ENCODE measurements around the gene FADS6. TPM values are rescaled to one million over a fixed set of nuclear protein-coding genes. Genes with fewer than 3 reads are reported as not detected.

FADS6 gene
- total RNA-seq, 2 donors from 2014 or later: not detected

GRCh38 chr17:74836191-74836590, 57.2 kb downstream of the FADS6 start:
- intact Hi-C loops (cut with DNase I): no loop called here
- Histone ChIP-seq H3K27ac (no peak overlapping the region), H3K4me1 (replicated peaks) (no peaks in the 10 kb centered on the region), H3K4me3 (no peak overlapping the region), H3K36me3 (no peaks in the 10 kb centered on the region), H3K27me3 (replicated peaks; ENCODE audit: insufficient read depth) (no peaks in the 10 kb centered on the region), H3K9me3 (no peaks in the 10 kb centered on the region)
- DNase-seq (ENCODE audit: low spot score): no peak
- 96% methylated on average over 26 of the region's 26 CpGs for WGBS
- TF ChIP-seq CTCF (IDR thresholded peaks at IDR 0.05) (no peak), POLR2A (IDR thresholded peaks at IDR 0.05) (no peak), POLR2AphosphoS5 (IDR thresholded peaks at IDR 0.05) (no peak)

DNA sequence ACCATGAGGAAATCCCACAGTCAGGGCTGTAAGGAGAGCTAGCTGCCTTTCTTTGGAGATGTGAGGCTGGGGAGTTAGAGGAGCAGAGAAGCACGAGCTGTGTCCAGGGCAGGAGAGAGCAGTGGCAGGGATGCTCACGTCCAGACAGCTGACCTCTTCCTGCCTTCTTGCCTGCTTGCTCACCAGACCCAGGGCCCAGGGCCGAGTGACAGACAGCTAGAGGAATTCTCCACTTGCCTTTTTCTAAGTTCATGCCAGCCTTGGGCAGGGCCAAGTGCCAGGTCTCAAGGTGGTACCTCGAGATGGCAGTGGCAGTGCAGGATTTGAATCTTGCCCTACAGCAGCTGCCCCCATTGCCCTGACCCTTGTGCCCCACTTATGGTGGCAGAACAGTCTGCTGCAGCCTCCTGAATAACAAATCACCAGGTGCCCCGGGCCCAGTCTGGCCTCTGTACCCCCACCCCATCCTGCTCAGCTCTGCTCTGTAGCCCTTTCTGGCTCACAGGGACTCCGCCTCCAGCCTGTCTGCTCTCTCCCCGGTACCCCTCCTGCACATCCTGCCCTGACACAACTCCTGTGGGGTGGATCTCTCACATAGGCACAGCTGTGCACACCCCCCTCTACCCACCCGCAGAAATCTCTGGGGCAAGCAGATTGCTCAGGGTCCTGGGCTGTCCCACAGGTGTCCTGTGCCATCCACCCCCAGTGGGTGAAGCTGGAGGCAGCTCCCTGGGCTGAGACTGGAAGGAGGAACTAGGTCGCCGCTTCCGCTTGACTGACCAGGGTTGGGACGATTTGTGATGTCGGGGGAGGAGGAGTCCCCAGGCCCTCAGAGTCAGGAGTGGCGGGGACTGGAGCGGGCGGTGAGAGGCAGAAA, 59.7 kb downstream of the FADS6 start:
- 69% methylated on average over 16 of the region's 16 CpGs for WGBS
- DNase-seq (ENCODE audit: low spot score): no peak
- Histone ChIP-seq H3K27ac (no peak overlapping the region), H3K36me3 (no peaks in the 10 kb centered on the region), H3K27me3 (replicated peaks; ENCODE audit: insufficient read depth) (no peaks in the 10 kb centered on the region), H3K4me3 (no peak overlapping the region), H3K9me3 (no peaks in the 10 kb centered on the region), H3K4me1 (replicated peaks) (no peaks in the 10 kb centered on the region)
- no peak for TF ChIP-seq CTCF (IDR thresholded peaks at IDR 0.05)
- no peak for TF ChIP-seq POLR2A (IDR thresholded peaks at IDR 0.05)
- TF ChIP-seq POLR2AphosphoS5 (IDR thresholded peaks at IDR 0.05): no peak
- intact Hi-C loops (cut with DNase I): no loop called here

GRCh38 chr17:74832421-74832820, 61.0 kb downstream of the FADS6 start:
- no peaks in the 10 kb centered on the region for H3K9me3 ChIP-seq
- no peak for DNase-seq (ENCODE audit: low spot score)
- no peaks in the 10 kb centered on the region for H3K36me3 ChIP-seq
- no peak overlapping the region for H3K27ac ChIP-seq
- intact Hi-C loops (cut with DNase I): no loop called here
- TF ChIP-seq CTCF (IDR thresholded peaks at IDR 0.05): no peak
- no peak for TF ChIP-seq POLR2A (IDR thresholded peaks at IDR 0.05)
- no peak for TF ChIP-seq POLR2AphosphoS5 (IDR thresholded peaks at IDR 0.05)
- no peaks in the 10 kb centered on the region for H3K4me1 ChIP-seq (replicated peaks)
- H3K4me3 ChIP-seq: no peak overlapping the region
- WGBS: 91% methylated on average over 9 of the region's 9 CpGs
- no peaks in the 10 kb centered on the region for H3K27me3 ChIP-seq (replicated peaks; ENCODE audit: insufficient read depth)

GRCh38 chr17:74831444-74832146, 61.8 kb downstream of the FADS6 start:
- intact Hi-C loops (cut with DNase I): no loop called here
- H3K4me1 ChIP-seq (replicated peaks): no peaks in the 10 kb centered on the region
- H3K27ac ChIP-seq: no peak overlapping the region
- no peaks in the 10 kb centered on the region for H3K27me3 ChIP-seq (replicated peaks; ENCODE audit: insufficient read depth)
- DNase-seq (ENCODE audit: low spot score): no peak
- no peaks in the 10 kb centered on the region for H3K36me3 ChIP-seq
- WGBS: 83% methylated on average over 22 of the region's 22 CpGs
- no peak overlapping the region for H3K4me3 ChIP-seq
- no peaks in the 10 kb centered on the region for H3K9me3 ChIP-seq
- TF ChIP-seq CTCF (IDR thresholded peaks at IDR 0.05) (no peak), POLR2A (IDR thresholded peaks at IDR 0.05) (no peak), POLR2AphosphoS5 (IDR thresholded peaks at IDR 0.05) (no peak)

All from prostate gland (tissue), 2 donors.